MM.1S (cell line): ENCODE results near the gene CDYL2.

Source experiments
- DNase-seq: peaks from one replicate; pipeline ENCODE4 v3.0.0-alpha.2; 2015
- H2AFZ ChIP-seq: fragments of 300-600 bp; sonication (generic); 2 replicates; pipeline ENCODE4 v1.6.0; 2016; ENCODE audit warnings: antibody characterized with exemption, low read length
- H3F3A ChIP-seq: fragments of 300-600 bp; sonication (generic); 2 replicates; pipeline ENCODE4 v1.6.1; 2016; ENCODE audit warnings: mild to moderate bottlenecking, antibody characterized with exemption, low read length, moderate library complexity, mixed read lengths; ENCODE audit not compliant: insufficient read depth
- H3K27ac ChIP-seq: fragments of 300-600 bp; sonication (generic); 2 replicates; pipeline ENCODE4 v1.5.1; 2016; ENCODE audit warnings: mild to moderate bottlenecking, low read length
- H3K27me3 ChIP-seq: fragments of 300-600 bp; sonication (generic); replicated peaks from 2 replicates; pipeline ENCODE4 v1.6.0; 2016; ENCODE audit warnings: low read length; ENCODE audit not compliant: insufficient read depth
- H3K36me3 ChIP-seq: fragments of 300-600 bp; sonication (generic); replicated peaks from 2 replicates; pipeline ENCODE4 v1.6.1; 2016; ENCODE audit warnings: mild to moderate bottlenecking, low read length, mixed read lengths; ENCODE audit not compliant: insufficient read depth
- H3K4me1 ChIP-seq: fragments of 300-600 bp; sonication (generic); 2 replicates; pipeline ENCODE4 v1.6.1; 2016; ENCODE audit warnings: low read length, mixed read lengths
- H3K4me2 ChIP-seq: fragments of 300-600 bp; sonication (generic); 2 replicates; pipeline ENCODE4 v1.6.0; 2016; ENCODE audit warnings: low read depth, low read length
- H3K4me3 ChIP-seq: fragments of 300-600 bp; sonication (generic); 2 replicates; pipeline ENCODE4 v1.5.1; 2016; ENCODE audit warnings: low read length, mixed read lengths
- H3K79me2 ChIP-seq: fragments of 300-600 bp; sonication (generic); 2 replicates; pipeline ENCODE4 v1.6.1; 2016; ENCODE audit warnings: mixed run types, low read length, mixed read lengths
- H3K9ac ChIP-seq: fragments of 300-600 bp; sonication (generic); 2 replicates; pipeline ENCODE4 v1.6.1; 2016; ENCODE audit warnings: low read length, mixed read lengths
- H3K9me2 ChIP-seq: fragments of 300-600 bp; sonication (generic); replicated peaks from 2 replicates; pipeline ENCODE4 v1.6.1; 2016; ENCODE audit warnings: mild to moderate bottlenecking, low read length, mixed read lengths; ENCODE audit not compliant: insufficient read depth
- H3K9me3 ChIP-seq: fragments of 300-600 bp; sonication (generic); replicated peaks from 2 replicates; pipeline ENCODE4 v1.6.1; 2016; ENCODE audit warnings: mild to moderate bottlenecking, low read length, mixed read lengths; ENCODE audit not compliant: insufficient read depth
- H4K20me1 ChIP-seq: fragments of 300-600 bp; sonication (generic); 2 replicates; pipeline ENCODE4 v1.6.1; 2016; ENCODE audit warnings: mild to moderate bottlenecking, low read length, moderate library complexity, mixed read lengths; ENCODE audit not compliant: insufficient read depth
- EZH2 ChIP-seq: fragments of 300-600 bp; sonication (generic); optimal IDR thresholded peaks from 2 replicates; pipeline ENCODE3; 2017; ENCODE audit warnings: low read depth, mild to moderate bottlenecking, antibody characterized with exemption, low read length, mixed read lengths
- EZH2phosphoT487 ChIP-seq: fragments of 300-600 bp; sonication (generic); IDR thresholded peaks from 2 replicates; pipeline ENCODE4 v1.6.1; 2018; ENCODE audit warnings: antibody characterized with exemption, low read length
- TF ChIP-seq, protein P1 (sequence below): fragments of 300-600 bp; sonication (generic); IDR thresholded peaks from 2 replicates; pipeline ENCODE4 v1.5.1; 2016; ENCODE audit warnings: antibody characterized with exemption, low read length, mixed read lengths

Gene CDYL2

DNA sequence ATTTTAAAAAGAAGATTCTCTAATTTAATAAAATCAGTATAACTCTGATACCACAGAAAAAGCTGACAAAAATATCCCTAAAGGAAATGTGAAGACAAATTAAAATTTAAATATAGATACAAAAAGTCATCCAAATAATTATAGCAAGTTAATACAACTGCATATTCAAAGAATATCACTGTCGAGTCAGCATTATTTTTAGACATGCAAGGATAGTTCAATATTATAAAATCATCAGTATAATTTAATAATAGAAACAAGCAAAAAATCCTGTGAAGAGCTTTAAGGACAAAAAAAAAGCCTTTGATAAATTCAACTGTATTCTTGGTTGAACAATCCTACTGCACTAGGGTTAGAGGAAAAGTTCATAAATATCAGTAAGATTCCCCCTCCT lies 21.0 kb upstream of the CDYL2 start:
- no peaks in the 10 kb centered on the region for H3K79me2 ChIP-seq

GRCh38 chr16:80824623-80825364 lies 20.4 kb upstream of the CDYL2 start:
- TF ChIP-seq, protein P1, sequence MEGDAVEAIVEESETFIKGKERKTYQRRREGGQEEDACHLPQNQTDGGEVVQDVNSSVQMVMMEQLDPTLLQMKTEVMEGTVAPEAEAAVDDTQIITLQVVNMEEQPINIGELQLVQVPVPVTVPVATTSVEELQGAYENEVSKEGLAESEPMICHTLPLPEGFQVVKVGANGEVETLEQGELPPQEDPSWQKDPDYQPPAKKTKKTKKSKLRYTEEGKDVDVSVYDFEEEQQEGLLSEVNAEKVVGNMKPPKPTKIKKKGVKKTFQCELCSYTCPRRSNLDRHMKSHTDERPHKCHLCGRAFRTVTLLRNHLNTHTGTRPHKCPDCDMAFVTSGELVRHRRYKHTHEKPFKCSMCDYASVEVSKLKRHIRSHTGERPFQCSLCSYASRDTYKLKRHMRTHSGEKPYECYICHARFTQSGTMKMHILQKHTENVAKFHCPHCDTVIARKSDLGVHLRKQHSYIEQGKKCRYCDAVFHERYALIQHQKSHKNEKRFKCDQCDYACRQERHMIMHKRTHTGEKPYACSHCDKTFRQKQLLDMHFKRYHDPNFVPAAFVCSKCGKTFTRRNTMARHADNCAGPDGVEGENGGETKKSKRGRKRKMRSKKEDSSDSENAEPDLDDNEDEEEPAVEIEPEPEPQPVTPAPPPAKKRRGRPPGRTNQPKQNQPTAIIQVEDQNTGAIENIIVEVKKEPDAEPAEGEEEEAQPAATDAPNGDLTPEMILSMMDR = peak; percentile 46
- TF ChIP-seq EZH2phosphoT487 (no peak), EZH2 (no peak)
- Histone ChIP-seq H3K9ac (no peak overlapping the region), H3K9me2 (no peaks in the 10 kb centered on the region), H2AFZ (no peak overlapping the region), H3K4me3 (no peak overlapping the region), H3K36me3 (no peaks in the 10 kb centered on the region), H3K4me1 (0 out of 2 replicates have a peak, but pooled peaks cover 4% of the 10 kb centered on the region), H3K79me2 (no peaks in the 10 kb centered on the region), H3K4me2 (no peak overlapping the region), H3K9me3 (no peaks in the 10 kb centered on the region), H3K27me3 (no peaks in the 10 kb centered on the region), H4K20me1 (no peaks in the 10 kb centered on the region), H3K27ac (no peak overlapping the region), H3F3A (no peaks in the 10 kb centered on the region)
- peak; percentile 55 for DNase-seq

More for the DNA sequence above, 21.0 kb upstream of the CDYL2 start:
- Histone ChIP-seq H3K27me3 (no peaks in the 10 kb centered on the region), H4K20me1 (no peaks in the 10 kb centered on the region), H3K4me2 (no peak overlapping the region), H3K4me3 (no peak overlapping the region), H3K9me2 (no peaks in the 10 kb centered on the region), H3K9me3 (no peaks in the 10 kb centered on the region), H3K36me3 (no peaks in the 10 kb centered on the region), H3F3A (no peaks in the 10 kb centered on the region), H3K27ac (no peak overlapping the region), H2AFZ (no peak overlapping the region), H3K9ac (no peak overlapping the region), H3K4me1 (0 out of 2 replicates have a peak, but pooled peaks cover 4% of the 10 kb centered on the region)
- TF ChIP-seq, protein P1 = no peak
- TF ChIP-seq EZH2phosphoT487 (no peak), EZH2 (no peak)
- no peak for DNase-seq

GRCh38 chr16:80819988-80820387 lies 15.6 kb upstream of the CDYL2 start:
- Histone ChIP-seq H3K4me3 (no peak overlapping the region), H3K27me3 (no peaks in the 10 kb centered on the region), H3K9me2 (no peaks in the 10 kb centered on the region), H3K79me2 (no peaks in the 10 kb centered on the region), H3K4me2 (no peak overlapping the region), H3F3A (no peaks in the 10 kb centered on the region), H3K9me3 (no peaks in the 10 kb centered on the region), H3K9ac (no peak overlapping the region), H2AFZ (no peak overlapping the region), H4K20me1 (no peaks in the 10 kb centered on the region), H3K4me1 (no peaks in the 10 kb centered on the region), H3K36me3 (no peaks in the 10 kb centered on the region), H3K27ac (no peak overlapping the region)
- no peak for DNase-seq
- TF ChIP-seq EZH2 (no peak), EZH2phosphoT487 (no peak)
- TF ChIP-seq, protein P1 = no peak
